Measurements from ENCODE around the gene PPP1R15B.

Gene PPP1R15B

GRCh38 chr1:204417074-204417997 lies 5.7 kb upstream of the PPP1R15B start:
- Histone ChIP-seq H3K9me3 (no peaks in the 10 kb centered on the region), H3K27me3 (no peaks in the 10 kb centered on the region), H3K4me1 (peaks cover 0 to 45% (median 26%) of the 10 kb centered on the region in 4 donors), H3K4me3 (peak overlapping the region; percentile 20 to 24), H3K27ac (peak overlapping the region; percentile 77 to 91), H3K36me3 (peaks cover 0 to 10% (median 0%) of the 10 kb centered on the region in 3 donors)
- TF ChIP-seq CTCF (IDR thresholded peaks at IDR 0.05) = no peak
- intact Hi-C loops (cut with DNase I; ENCODE audit: low total_unique reads) = no loop called here
- DNase-seq = peak; percentile 85 to 91

- H3K36me3 ChIP-seq = peaks cover 0 to 6% (median 0%) of the 10 kb centered on the region in 3 donors
- no peaks in the 10 kb centered on the region for H3K9me3 ChIP-seq
- peak overlapping the region in 1 of 2 donors; percentile 24 for H3K4me3 ChIP-seq
- peaks cover 0 to 48% (median 27%) of the 10 kb centered on the region in 4 donors for H3K4me1 ChIP-seq
- DNase-seq = no peak
- H3K27me3 ChIP-seq = no peaks in the 10 kb centered on the region
- no peak for TF ChIP-seq CTCF (IDR thresholded peaks at IDR 0.05)
- peak overlapping the region; percentile 77 to 91 for H3K27ac ChIP-seq
- intact Hi-C loops (cut with DNase I; ENCODE audit: low total_unique reads) = no loop called here
These were observed 5.0 kb upstream of the PPP1R15B start for GRCh38 chr1:204416589-204417073.

- no peaks in the 10 kb centered on the region for H3K9me3 ChIP-seq
- H3K4me3 ChIP-seq = no peak overlapping the region
- no peaks in the 10 kb centered on the region for H3K27me3 ChIP-seq
- no peaks in the 10 kb centered on the region for H3K36me3 ChIP-seq
- peak overlapping the region; percentile 77 to 91 for H3K27ac ChIP-seq
- intact Hi-C loops (cut with DNase I; ENCODE audit: low total_unique reads) = no loop called here
- peaks cover 0 to 48% (median 27%) of the 10 kb centered on the region in 4 donors for H3K4me1 ChIP-seq
- no peak for DNase-seq
- no peak for TF ChIP-seq CTCF (IDR thresholded peaks at IDR 0.05)
These were observed 3.7 kb upstream of the PPP1R15B start for GRCh38 chr1:204415351-204415750.

- Histone ChIP-seq H3K4me3 (no peak overlapping the region), H3K4me1 (peaks cover 0 to 44% (median 25%) of the 10 kb centered on the region in 4 donors), H3K36me3 (no peaks in the 10 kb centered on the region), H3K27me3 (no peaks in the 10 kb centered on the region), H3K27ac (no peak overlapping the region), H3K9me3 (no peaks in the 10 kb centered on the region)
- DNase-seq = no peak
- intact Hi-C loops (cut with DNase I; ENCODE audit: low total_unique reads) = no loop called here
- no peak for TF ChIP-seq CTCF (IDR thresholded peaks at IDR 0.05)
These were observed 2.4 kb upstream of the PPP1R15B start for GRCh38 chr1:204414016-204414415.

- Histone ChIP-seq H3K27ac (peak overlapping the region in 1 of 2 donors; percentile 100), H3K36me3 (no peaks in the 10 kb centered on the region), H3K9me3 (no peaks in the 10 kb centered on the region), H3K4me1 (peaks cover 0 to 36% (median 21%) of the 10 kb centered on the region in 4 donors), H3K27me3 (no peaks in the 10 kb centered on the region), H3K4me3 (no peak overlapping the region)
- no peak for TF ChIP-seq CTCF (IDR thresholded peaks at IDR 0.05)
- intact Hi-C loops (cut with DNase I; ENCODE audit: low total_unique reads) = no loop called here
- DNase-seq = no peak
These were observed 1.5 kb upstream of the PPP1R15B start for GRCh38 chr1:204413170-204413535.

Data from tibial artery (tissue), 4 donors.